Breast epithelium (tissue), 4 donors: Measurements from ENCODE around the gene HMGCL. TPM values are rescaled to one million over a fixed set of nuclear protein-coding genes. Genes with fewer than 3 reads are reported as not detected.

Experiments used
- DNase-seq, 2 donors: peaks; one replicate each; pipeline ENCODE4 v3.0.0-alpha.2; 2019; ENCODE audit warnings: low spot score in 2 of 2
- H3K27ac ChIP-seq, 2 donors: fragments of 200-600 bp; sonication (generic) in 1 of 2; one replicate each; pipeline ENCODE4 v1.5.1; 2016 to 2019; ENCODE audit warnings: mild to moderate bottlenecking in 1 of 2
- H3K27me3 ChIP-seq, 2 donors: fragments of 200-600 bp; sonication (generic) in 1 of 2; one replicate each; pipeline versions ENCODE4 v1.5.1 to v1.6.0; 2017 to 2019; ENCODE audit warnings: control low read depth in 1 of 2, mild to moderate bottlenecking in 1 of 2
- H3K36me3 ChIP-seq: fragments of 200-600 bp; one replicate; pipeline ENCODE4 v1.5.1; 2019
- H3K4me1 ChIP-seq, 2 donors: fragments of 200-600 bp; sonication (generic); one replicate each; pipeline ENCODE4 v1.5.1; 2016 to 2019; ENCODE audit warnings: control low read depth in 1 of 2
- H3K4me3 ChIP-seq, 3 donors: fragments of 200-600 bp; sonication (generic); 1 replicate in 2 of 3; 2 replicates in 1 of 3; pipeline ENCODE4 v1.5.1; 2016 to 2019; ENCODE audit warnings: mild to moderate bottlenecking in 3 of 3, moderate library complexity in 2 of 3
- H3K9me3 ChIP-seq, 2 donors: fragments of 200-600 bp; sonication (generic) in 1 of 2; one replicate each; pipeline ENCODE4 v1.5.1; 2016 to 2019; ENCODE audit warnings: control low read depth in 1 of 2
- CTCF ChIP-seq, 3 donors: fragments of 450-650 bp; IDR thresholded peaks; one replicate each; pipeline ENCODE4 v1.5.1; 2016 to 2017; ENCODE audit warnings: antibody characterized with exemption in 3 of 3, mild to moderate bottlenecking in 3 of 3, moderate library complexity in 3 of 3
- POLR2A ChIP-seq: fragments of 450-650 bp; IDR thresholded peaks from one replicate; pipeline ENCODE4 v1.6.1; 2016; ENCODE audit warnings: antibody characterized with exemption, mild to moderate bottlenecking, moderate library complexity
- POLR2AphosphoS5 ChIP-seq, 3 donors: sonication (generic); formaldehyde crosslinking; IDR thresholded peaks; one replicate each; pipeline ENCODE4 v1.6.1; 2017; ENCODE audit warnings: antibody characterized with exemption in 3 of 3
- intact Hi-C: fragments of 100-400 bp; cut with DNase I; formaldehyde crosslinking; loops from one replicate; pipeline ENCODE4 v1.15.1; 2023; ENCODE audit warnings: low total_unique reads
- total RNA-seq, 3 donors: library from RNA; depleted of rRNA; stranded (reverse); fragments of >200 nt; gene quantifications; one replicate each; pipeline ENCODE4 v1.1.0, GENCODE V29; 2016

The HMGCL gene
- total RNA-seq, 3 donors from 2014 or later: 31.7 to 42.4 (median 39.0) TPM

DNA sequence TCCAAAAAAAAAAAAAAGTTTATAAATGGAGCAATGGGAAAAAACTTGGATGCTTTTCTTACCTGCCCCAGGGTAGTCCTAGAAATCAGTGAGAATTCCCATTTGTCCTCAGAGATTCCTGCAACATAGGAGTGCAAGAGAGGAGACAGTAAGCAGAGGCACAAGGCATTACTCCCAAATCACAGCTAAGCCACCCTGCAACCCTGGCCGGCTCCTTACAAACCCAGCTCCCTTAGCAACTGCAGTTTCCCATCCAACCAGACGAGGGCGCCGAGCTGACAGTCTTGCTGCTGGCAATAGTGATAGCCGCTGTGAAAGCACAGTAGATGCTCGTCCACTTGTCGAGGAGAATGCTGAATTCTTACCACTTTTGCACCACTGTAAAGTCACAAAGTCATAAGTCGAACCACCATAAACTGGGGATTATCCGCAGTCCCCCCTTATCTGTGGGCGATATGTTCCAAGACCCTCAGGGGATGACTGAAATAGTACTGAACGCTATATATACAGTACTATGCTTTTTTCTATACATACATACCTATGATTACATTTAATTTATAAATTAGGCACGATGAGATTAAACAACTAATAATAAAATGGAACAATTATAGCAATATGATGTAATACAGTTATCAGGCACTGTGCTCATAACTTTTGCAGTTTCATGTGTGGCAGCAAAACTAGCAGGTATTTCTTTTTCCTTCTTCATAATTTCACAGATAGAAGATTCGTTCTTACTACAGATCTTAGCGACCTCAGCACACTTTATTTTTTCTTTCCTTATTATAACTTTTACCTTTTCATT lies 53.0 kb downstream of the HMGCL start:
- peak; percentile 78 to 89 for DNase-seq
- TF ChIP-seq CTCF (IDR thresholded peaks at IDR 0.05) (peak; percentile 59 to 87 (median 85)), POLR2AphosphoS5 (IDR thresholded peaks at IDR 0.05) (no peak)
- Histone ChIP-seq H3K9me3 (no peaks in the 10 kb centered on the region), H3K4me3 (no peak overlapping the region), H3K36me3 (no peaks in the 10 kb centered on the region), H3K4me1 (no peaks in the 10 kb centered on the region), H3K27me3 (no peaks in the 10 kb centered on the region), H3K27ac (no peak overlapping the region)
- intact Hi-C loops: no loop called here

DNA sequence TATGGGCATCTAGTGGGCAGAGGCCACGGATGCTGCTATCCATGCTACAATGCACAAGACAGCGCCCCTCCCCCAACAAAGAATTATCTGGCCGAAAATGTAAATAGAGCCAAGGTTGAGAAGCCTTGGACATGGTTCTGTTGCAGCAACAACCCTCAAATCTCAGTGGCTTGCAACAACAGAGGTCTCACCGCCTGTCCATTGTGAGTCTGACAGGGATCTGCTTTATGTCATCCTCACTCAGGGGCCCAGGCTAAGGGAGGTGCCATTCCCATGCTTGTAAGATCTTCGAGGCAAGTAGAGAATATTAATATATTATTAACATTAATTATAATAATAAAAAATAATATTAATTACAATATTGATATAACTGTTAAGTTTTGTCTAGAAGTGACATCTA lies 56.5 kb downstream of the HMGCL start:
- intact Hi-C loops: no loop called here
- no peaks in the 10 kb centered on the region for H3K36me3 ChIP-seq
- no peak for TF ChIP-seq POLR2A
- H3K27ac ChIP-seq: no peak overlapping the region
- H3K27me3 ChIP-seq: no peaks in the 10 kb centered on the region
- no peaks in the 10 kb centered on the region for H3K9me3 ChIP-seq
- H3K4me3 ChIP-seq: no peak overlapping the region
- H3K4me1 ChIP-seq: no peaks in the 10 kb centered on the region
- DNase-seq: no peak

DNA sequence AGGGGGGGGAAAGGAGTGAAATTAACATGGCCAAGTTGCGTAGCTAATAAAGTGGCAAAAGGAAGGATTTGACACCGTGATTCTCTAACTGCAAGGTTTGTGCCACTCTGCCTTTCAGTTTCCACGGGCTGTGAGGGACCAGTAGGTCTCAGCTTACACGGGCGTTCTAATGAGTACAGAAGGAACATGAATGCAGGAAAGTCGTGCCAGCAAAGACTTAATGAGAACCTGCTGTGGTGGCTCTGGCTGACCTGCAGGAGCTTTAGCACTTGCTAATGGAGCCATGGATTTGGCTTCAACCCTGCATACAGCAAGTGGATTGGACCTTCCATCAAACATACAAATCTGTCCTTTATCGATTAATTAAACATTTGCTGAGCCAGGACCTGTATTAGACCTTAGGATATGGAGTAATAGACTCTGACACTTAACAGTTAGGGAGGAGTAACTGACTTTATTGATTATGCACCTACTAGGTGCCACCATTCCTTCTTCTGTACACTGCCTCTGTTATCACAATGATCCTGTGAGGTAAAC lies 62.1 kb downstream of the HMGCL start:
- Histone ChIP-seq H3K27me3 (no peaks in the 10 kb centered on the region), H3K4me1 (no peaks in the 10 kb centered on the region), H3K27ac (no peak overlapping the region), H3K36me3 (no peaks in the 10 kb centered on the region), H3K9me3 (no peaks in the 10 kb centered on the region), H3K4me3 (no peak overlapping the region)
- TF ChIP-seq CTCF (IDR thresholded peaks at IDR 0.05) (no peak), POLR2A (no peak), POLR2AphosphoS5 (IDR thresholded peaks at IDR 0.05) (no peak)
- DNase-seq: no peak
- intact Hi-C loops: no loop called here

DNA sequence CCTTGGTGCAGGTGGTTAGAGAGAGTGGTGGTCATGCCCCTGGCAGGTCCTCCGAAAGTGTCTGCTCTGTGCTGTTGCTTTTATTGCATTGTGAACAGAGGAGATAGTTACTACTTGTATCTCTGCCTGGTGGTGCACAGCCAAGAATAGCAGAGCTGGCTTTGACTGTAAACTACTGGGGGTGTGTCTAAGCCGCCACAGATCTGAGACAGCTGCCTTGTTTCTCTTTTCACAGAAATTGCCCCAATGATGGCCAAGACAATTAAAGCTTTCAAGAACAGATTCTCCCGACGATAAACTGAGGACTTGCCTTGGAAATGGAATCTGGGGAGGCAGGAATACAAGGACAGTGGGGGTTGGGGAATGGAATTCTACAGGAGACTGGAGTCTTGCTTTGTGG lies 66.0 kb downstream of the HMGCL start:
- H3K36me3 ChIP-seq: peaks cover 13% of the 10 kb centered on the region
- intact Hi-C loops: no loop called here
- H3K9me3 ChIP-seq: no peaks in the 10 kb centered on the region
- TF ChIP-seq CTCF (IDR thresholded peaks at IDR 0.05) (no peak), POLR2A (no peak), POLR2AphosphoS5 (IDR thresholded peaks at IDR 0.05) (no peak)
- H3K4me3 ChIP-seq: no peak overlapping the region
- H3K4me1 ChIP-seq: no peaks in the 10 kb centered on the region
- no peaks in the 10 kb centered on the region for H3K27me3 ChIP-seq
- no peak for DNase-seq
- no peak overlapping the region for H3K27ac ChIP-seq

GRCh38 chr1:23757812-23758211 lies 67.4 kb downstream of the HMGCL start:
- Histone ChIP-seq H3K4me1 (no peaks in the 10 kb centered on the region), H3K9me3 (no peaks in the 10 kb centered on the region), H3K27ac (no peak overlapping the region), H3K36me3 (peaks cover 13% of the 10 kb centered on the region), H3K27me3 (no peaks in the 10 kb centered on the region), H3K4me3 (no peak overlapping the region)
- no peak for DNase-seq
- intact Hi-C loops: no loop called here
- TF ChIP-seq CTCF (IDR thresholded peaks at IDR 0.05): no peak
- TF ChIP-seq POLR2A: no peak
